ENCODE results near the gene UBD.

The UBD gene

DNA sequence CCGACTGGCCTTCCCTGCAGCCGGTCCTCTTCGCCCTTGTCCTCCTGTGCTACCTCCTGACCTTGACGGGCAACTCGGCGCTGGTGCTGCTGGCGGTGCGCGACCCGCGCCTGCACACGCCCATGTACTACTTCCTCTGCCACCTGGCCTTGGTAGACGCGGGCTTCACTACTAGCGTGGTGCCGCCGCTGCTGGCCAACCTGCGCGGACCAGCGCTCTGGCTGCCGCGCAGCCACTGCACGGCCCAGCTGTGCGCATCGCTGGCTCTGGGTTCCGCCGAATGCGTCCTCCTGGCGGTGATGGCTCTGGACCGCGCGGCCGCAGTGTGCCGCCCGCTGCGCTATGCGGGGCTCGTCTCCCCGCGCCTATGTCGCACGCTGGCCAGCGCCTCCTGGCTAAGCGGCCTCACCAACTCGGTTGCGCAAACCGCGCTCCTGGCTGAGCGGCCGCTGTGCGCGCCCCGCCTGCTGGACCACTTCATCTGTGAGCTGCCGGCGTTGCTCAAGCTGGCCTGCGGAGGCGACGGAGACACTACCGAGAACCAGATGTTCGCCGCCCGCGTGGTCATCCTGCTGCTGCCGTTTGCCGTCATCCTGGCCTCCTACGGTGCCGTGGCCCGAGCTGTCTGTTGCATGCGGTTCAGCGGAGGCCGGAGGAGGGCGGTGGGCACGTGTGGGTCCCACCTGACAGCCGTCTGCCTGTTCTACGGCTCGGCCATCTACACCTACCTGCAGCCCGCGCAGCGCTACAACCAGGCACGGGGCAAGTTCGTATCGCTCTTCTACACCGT is 6.1 kb downstream of the UBD start (continued):
- TF ChIP-seq, protein P1, sequence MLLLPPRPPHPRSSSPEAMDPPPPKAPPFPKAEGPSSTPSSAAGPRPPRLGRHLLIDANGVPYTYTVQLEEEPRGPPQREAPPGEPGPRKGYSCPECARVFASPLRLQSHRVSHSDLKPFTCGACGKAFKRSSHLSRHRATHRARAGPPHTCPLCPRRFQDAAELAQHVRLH (tag by site-specific recombination; IDR thresholded peaks at IDR 0.05), result no peak
- no peak for TF ChIP-seq ZNF610 (tag by site-specific recombination; IDR thresholded peaks at IDR 0.05; ENCODE audit: borderline replicate concordance)
- TF ChIP-seq FEZF1 (tag by site-specific recombination; IDR thresholded peaks at IDR 0.05), result no peak; the same call in 1 of the 2 replicates
- TF ChIP-seq, protein P2, sequence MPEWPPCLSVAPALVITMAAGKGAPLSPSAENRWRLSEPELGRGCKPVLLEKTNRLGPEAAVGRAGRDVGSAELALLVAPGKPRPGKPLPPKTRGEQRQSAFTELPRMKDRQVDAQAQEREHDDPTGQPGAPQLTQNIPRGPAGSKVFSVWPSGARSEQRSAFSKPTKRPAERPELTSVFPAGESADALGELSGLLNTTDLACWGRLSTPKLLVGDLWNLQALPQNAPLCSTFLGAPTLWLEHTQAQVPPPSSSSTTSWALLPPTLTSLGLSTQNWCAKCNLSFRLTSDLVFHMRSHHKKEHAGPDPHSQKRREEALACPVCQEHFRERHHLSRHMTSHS (tag by site-specific recombination; IDR thresholded peaks at IDR 0.05), result no peak
- 0 out of 2 replicates have a peak, but pooled peaks have one; percentile 35 for TF ChIP-seq GLIS1 (tag by site-specific recombination; IDR thresholded peaks at IDR 0.05)
- TF ChIP-seq EGR2 (tag by site-specific recombination; IDR thresholded peaks at IDR 0.05; ENCODE audit: low read depth), result peak; percentile 64; the same call in 1 of the 2 replicates
- TF ChIP-seq KLF10 (tag by site-specific recombination; IDR thresholded peaks at IDR 0.05), result no peak
- no peak for TF ChIP-seq ZNF549 (tag by site-specific recombination; IDR thresholded peaks at IDR 0.05)
- peak; percentile 71 for TF ChIP-seq ZFHX2 (tag by site-specific recombination; conservative IDR thresholded peaks at IDR 0.05)
- no peak for TF ChIP-seq KLF9 (tag by site-specific recombination; IDR thresholded peaks at IDR 0.05; ENCODE audit: low read depth)
- no peak for TF ChIP-seq ZNF416 (tag by site-specific recombination; IDR thresholded peaks at IDR 0.05)
- TF ChIP-seq TRIM28 (IDR thresholded peaks at IDR 0.05; ENCODE audit: borderline replicate concordance, low read length), result no peak
- TF ChIP-seq ZNF174 (tag by site-specific recombination; IDR thresholded peaks at IDR 0.05), result no peak
- TF ChIP-seq, protein P3, sequence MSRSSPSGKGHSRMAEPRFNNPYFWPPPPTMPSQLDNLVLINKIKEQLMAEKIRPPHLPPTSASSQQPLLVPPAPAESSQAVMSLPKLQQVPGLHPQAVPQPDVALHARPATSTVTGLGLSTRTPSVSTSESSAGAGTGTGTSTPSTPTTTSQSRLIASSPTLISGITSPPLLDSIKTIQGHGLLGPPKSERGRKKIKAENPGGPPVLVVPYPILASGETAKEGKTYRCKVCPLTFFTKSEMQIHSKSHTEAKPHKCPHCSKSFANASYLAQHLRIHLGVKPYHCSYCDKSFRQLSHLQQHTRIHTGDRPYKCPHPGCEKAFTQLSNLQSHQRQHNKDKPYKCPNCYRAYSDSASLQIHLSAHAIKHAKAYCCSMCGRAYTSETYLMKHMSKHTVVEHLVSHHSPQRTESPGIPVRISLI (tag by site-specific recombination; IDR thresholded peaks at IDR 0.05), result no peak
- TF ChIP-seq, protein P4, sequence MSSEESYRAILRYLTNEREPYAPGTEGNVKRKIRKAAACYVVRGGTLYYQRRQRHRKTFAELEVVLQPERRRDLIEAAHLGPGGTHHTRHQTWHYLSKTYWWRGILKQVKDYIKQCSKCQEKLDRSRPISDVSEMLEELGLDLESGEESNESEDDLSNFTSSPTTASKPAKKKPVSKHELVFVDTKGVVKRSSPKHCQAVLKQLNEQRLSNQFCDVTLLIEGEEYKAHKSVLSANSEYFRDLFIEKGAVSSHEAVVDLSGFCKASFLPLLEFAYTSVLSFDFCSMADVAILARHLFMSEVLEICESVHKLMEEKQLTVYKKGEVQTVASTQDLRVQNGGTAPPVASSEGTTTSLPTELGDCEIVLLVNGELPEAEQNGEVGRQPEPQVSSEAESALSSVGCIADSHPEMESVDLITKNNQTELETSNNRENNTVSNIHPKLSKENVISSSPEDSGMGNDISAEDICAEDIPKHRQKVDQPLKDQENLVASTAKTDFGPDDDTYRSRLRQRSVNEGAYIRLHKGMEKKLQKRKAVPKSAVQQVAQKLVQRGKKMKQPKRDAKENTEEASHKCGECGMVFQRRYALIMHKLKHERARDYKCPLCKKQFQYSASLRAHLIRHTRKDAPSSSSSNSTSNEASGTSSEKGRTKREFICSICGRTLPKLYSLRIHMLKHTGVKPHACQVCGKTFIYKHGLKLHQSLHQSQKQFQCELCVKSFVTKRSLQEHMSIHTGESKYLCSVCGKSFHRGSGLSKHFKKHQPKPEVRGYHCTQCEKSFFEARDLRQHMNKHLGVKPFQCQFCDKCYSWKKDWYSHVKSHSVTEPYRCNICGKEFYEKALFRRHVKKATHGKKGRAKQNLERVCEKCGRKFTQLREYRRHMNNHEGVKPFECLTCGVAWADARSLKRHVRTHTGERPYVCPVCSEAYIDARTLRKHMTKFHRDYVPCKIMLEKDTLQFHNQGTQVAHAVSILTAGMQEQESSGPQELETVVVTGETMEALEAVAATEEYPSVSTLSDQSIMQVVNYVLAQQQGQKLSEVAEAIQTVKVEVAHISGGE (tag by site-specific recombination; conservative IDR thresholded peaks at IDR 0.05; ENCODE audit: low read depth), result no peak
- no peak for TF ChIP-seq KLF16 (tag by site-specific recombination; IDR thresholded peaks at IDR 0.05)
- TF ChIP-seq ZNF350 (tag by site-specific recombination; IDR thresholded peaks at IDR 0.05), result no peak
- TF ChIP-seq ZSCAN30 (tag by site-specific recombination; IDR thresholded peaks at IDR 0.05), result no peak
- TF ChIP-seq ZEB2 (tag by site-specific recombination; IDR thresholded peaks at IDR 0.05), result no peak
- TF ChIP-seq, protein P5, sequence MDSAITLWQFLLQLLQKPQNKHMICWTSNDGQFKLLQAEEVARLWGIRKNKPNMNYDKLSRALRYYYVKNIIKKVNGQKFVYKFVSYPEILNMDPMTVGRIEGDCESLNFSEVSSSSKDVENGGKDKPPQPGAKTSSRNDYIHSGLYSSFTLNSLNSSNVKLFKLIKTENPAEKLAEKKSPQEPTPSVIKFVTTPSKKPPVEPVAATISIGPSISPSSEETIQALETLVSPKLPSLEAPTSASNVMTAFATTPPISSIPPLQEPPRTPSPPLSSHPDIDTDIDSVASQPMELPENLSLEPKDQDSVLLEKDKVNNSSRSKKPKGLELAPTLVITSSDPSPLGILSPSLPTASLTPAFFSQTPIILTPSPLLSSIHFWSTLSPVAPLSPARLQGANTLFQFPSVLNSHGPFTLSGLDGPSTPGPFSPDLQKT (IDR thresholded peaks at IDR 0.05; ENCODE audit: borderline replicate concordance, low read depth, low read length), result no peak
- TF ChIP-seq, protein P6, sequence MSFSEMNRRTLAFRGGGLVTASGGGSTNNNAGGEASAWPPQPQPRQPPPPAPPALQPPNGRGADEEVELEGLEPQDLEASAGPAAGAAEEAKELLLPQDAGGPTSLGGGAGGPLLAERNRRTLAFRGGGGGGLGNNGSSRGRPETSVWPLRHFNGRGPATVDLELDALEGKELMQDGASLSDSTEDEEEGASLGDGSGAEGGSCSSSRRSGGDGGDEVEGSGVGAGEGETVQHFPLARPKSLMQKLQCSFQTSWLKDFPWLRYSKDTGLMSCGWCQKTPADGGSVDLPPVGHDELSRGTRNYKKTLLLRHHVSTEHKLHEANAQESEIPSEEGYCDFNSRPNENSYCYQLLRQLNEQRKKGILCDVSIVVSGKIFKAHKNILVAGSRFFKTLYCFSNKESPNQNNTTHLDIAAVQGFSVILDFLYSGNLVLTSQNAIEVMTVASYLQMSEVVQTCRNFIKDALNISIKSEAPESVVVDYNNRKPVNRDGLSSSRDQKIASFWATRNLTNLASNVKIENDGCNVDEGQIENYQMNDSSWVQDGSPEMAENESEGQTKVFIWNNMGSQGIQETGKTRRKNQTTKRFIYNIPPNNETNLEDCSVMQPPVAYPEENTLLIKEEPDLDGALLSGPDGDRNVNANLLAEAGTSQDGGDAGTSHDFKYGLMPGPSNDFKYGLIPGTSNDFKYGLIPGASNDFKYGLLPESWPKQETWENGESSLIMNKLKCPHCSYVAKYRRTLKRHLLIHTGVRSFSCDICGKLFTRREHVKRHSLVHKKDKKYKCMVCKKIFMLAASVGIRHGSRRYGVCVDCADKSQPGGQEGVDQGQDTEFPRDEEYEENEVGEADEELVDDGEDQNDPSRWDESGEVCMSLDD (tag by site-specific recombination; IDR thresholded peaks at IDR 0.05), result peak; percentile 12; the same call in 1 of the 2 replicates
- no peak for TF ChIP-seq ZNF394 (tag by site-specific recombination; IDR thresholded peaks at IDR 0.05; ENCODE audit: borderline replicate concordance)
- TF ChIP-seq, protein P7, sequence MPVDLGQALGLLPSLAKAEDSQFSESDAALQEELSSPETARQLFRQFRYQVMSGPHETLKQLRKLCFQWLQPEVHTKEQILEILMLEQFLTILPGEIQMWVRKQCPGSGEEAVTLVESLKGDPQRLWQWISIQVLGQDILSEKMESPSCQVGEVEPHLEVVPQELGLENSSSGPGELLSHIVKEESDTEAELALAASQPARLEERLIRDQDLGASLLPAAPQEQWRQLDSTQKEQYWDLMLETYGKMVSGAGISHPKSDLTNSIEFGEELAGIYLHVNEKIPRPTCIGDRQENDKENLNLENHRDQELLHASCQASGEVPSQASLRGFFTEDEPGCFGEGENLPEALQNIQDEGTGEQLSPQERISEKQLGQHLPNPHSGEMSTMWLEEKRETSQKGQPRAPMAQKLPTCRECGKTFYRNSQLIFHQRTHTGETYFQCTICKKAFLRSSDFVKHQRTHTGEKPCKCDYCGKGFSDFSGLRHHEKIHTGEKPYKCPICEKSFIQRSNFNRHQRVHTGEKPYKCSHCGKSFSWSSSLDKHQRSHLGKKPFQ (tag by site-specific recombination; IDR thresholded peaks at IDR 0.05), result no peak
- TF ChIP-seq KLF1 (tag by site-specific recombination; IDR thresholded peaks at IDR 0.05), result no peak
- no peak for TF ChIP-seq YY1 (tag by site-specific recombination; IDR thresholded peaks at IDR 0.05)
- TF ChIP-seq ZNF701 (tag by site-specific recombination; IDR thresholded peaks at IDR 0.05), result no peak
- no peak for TF ChIP-seq ZNF266 (tag by site-specific recombination; IDR thresholded peaks at IDR 0.05; ENCODE audit: low read depth)

Measured in HEK293 (cell line).